ENCODE measurements around the gene MICALL2.

The MICALL2 gene

GRCh38 chr7:1455955-1456354, 3.3 kb downstream of the MICALL2 start:
- DNase-seq, result no peak
- TF ChIP-seq POLR2A (IDR thresholded peaks at IDR 0.05; ENCODE audit: low read length) (no peak), GATA1 (IDR thresholded peaks at IDR 0.05; ENCODE audit: low read depth, low read length) (no peak)

- TF ChIP-seq POLR2A (IDR thresholded peaks at IDR 0.05; ENCODE audit: low read length) (no peak), GATA1 (IDR thresholded peaks at IDR 0.05; ENCODE audit: low read depth, low read length) (no peak)
- DNase-seq, result no peak
These were observed 3.9 kb downstream of the MICALL2 start for GRCh38 chr7:1455241-1455939.

- TF ChIP-seq POLR2A (IDR thresholded peaks at IDR 0.05; ENCODE audit: low read length), result no peak
- TF ChIP-seq GATA1 (IDR thresholded peaks at IDR 0.05; ENCODE audit: low read depth, low read length), result no peak
- DNase-seq, result no peak
These were observed 4.7 kb downstream of the MICALL2 start for GRCh38 chr7:1454542-1454941.

GRCh38 chr7:1452205-1452604, 7.1 kb downstream of the MICALL2 start:
- no peak for DNase-seq
- TF ChIP-seq POLR2A (IDR thresholded peaks at IDR 0.05; ENCODE audit: low read length) (no peak), GATA1 (IDR thresholded peaks at IDR 0.05; ENCODE audit: low read depth, low read length) (no peak)

- TF ChIP-seq POLR2A (IDR thresholded peaks at IDR 0.05; ENCODE audit: low read length), result no peak
- no peak for TF ChIP-seq GATA1 (IDR thresholded peaks at IDR 0.05; ENCODE audit: low read depth, low read length)
- no peak for DNase-seq
These were observed 8.3 kb downstream of the MICALL2 start for GRCh38 chr7:1450987-1451386.

GRCh38 chr7:1450431-1450830, 8.8 kb downstream of the MICALL2 start:
- TF ChIP-seq POLR2A (IDR thresholded peaks at IDR 0.05; ENCODE audit: low read length), result no peak
- TF ChIP-seq GATA1 (IDR thresholded peaks at IDR 0.05; ENCODE audit: low read depth, low read length), result no peak
- no peak for DNase-seq

GRCh38 chr7:1449951-1450350, 9.3 kb downstream of the MICALL2 start:
- no peak for DNase-seq
- TF ChIP-seq POLR2A (IDR thresholded peaks at IDR 0.05; ENCODE audit: low read length), result no peak
- TF ChIP-seq GATA1 (IDR thresholded peaks at IDR 0.05; ENCODE audit: low read depth, low read length), result no peak

GRCh38 chr7:1449501-1449900, 9.8 kb downstream of the MICALL2 start:
- TF ChIP-seq POLR2A (IDR thresholded peaks at IDR 0.05; ENCODE audit: low read length) (no peak), GATA1 (IDR thresholded peaks at IDR 0.05; ENCODE audit: low read depth, low read length) (no peak)
- DNase-seq, result no peak

GRCh38 chr7:1448958-1449357, 10.3 kb downstream of the MICALL2 start:
- no peak for TF ChIP-seq GATA1 (IDR thresholded peaks at IDR 0.05; ENCODE audit: low read depth, low read length)
- TF ChIP-seq POLR2A (IDR thresholded peaks at IDR 0.05; ENCODE audit: low read length), result no peak
- DNase-seq, result no peak

- DNase-seq, result no peak
- TF ChIP-seq POLR2A (IDR thresholded peaks at IDR 0.05; ENCODE audit: low read length), result no peak
- no peak for TF ChIP-seq GATA1 (IDR thresholded peaks at IDR 0.05; ENCODE audit: low read depth, low read length)
These were observed 11.6 kb downstream of the MICALL2 start for GRCh38 chr7:1447551-1448244.

GRCh38 chr7:1447112-1447511, 12.2 kb downstream of the MICALL2 start:
- DNase-seq, result no peak

GRCh38 chr7:1446620-1447032, 12.6 kb downstream of the MICALL2 start:
- no peak for TF ChIP-seq POLR2A (IDR thresholded peaks at IDR 0.05; ENCODE audit: low read length)
- no peak for TF ChIP-seq GATA1 (IDR thresholded peaks at IDR 0.05; ENCODE audit: low read depth, low read length)
- peak in 1 of 2 experiments; percentile 16 for DNase-seq

More at GRCh38 chr7:1447112-1447511, 12.2 kb downstream of the MICALL2 start:
- no peak for TF ChIP-seq POLR2A (IDR thresholded peaks at IDR 0.05; ENCODE audit: low read length)

- peak; percentile 50 to 63 for DNase-seq
These were observed 13.2 kb downstream of the MICALL2 start for GRCh38 chr7:1446026-1446425.

GRCh38 chr7:1445341-1445740, 13.9 kb downstream of the MICALL2 start:
- no peak for TF ChIP-seq POLR2A (IDR thresholded peaks at IDR 0.05; ENCODE audit: low read length)
- TF ChIP-seq GATA1 (IDR thresholded peaks at IDR 0.05; ENCODE audit: low read depth, low read length), result no peak
- no peak for DNase-seq

GRCh38 chr7:1444925-1445322, 14.3 kb downstream of the MICALL2 start:
- DNase-seq, result no peak
- TF ChIP-seq POLR2A (IDR thresholded peaks at IDR 0.05; ENCODE audit: low read length) (no peak), GATA1 (IDR thresholded peaks at IDR 0.05; ENCODE audit: low read depth, low read length) (no peak)
